CD4-positive, alpha-beta T cell treated with Interleukin-6 for 4 hours (primary cell): ENCODE measurements around the gene CDC42.

Experiments used
- DNase-seq: peaks from one replicate; pipeline ENCODE4 v3.0.0-alpha.2; 2020; ENCODE audit warnings: mixed read lengths

The CDC42 gene

GRCh38 chr1:22132517-22133235 lies 80.2 kb downstream of the CDC42 start:
- no peak for DNase-seq

GRCh38 chr1:22133247-22133930 lies 80.9 kb downstream of the CDC42 start:
- no peak for DNase-seq

GRCh38 chr1:22133931-22134324 lies 81.4 kb downstream of the CDC42 start:
- no peak for DNase-seq

GRCh38 chr1:22137004-22137720 lies 84.7 kb downstream of the CDC42 start:
- no peak for DNase-seq

GRCh38 chr1:22139066-22139594 lies 86.6 kb downstream of the CDC42 start:
- no peak for DNase-seq

GRCh38 chr1:22139817-22140216 lies 87.3 kb downstream of the CDC42 start:
- no peak for DNase-seq
